T-helper 1 cell treated with Interleukin-12 subunit alpha and Interleukin-12 subunit beta and Interleukin-4 antibody, amounts not matched to agents 30 ng/mL and 1 ng/mL, for 36 hours (primary cell): ENCODE measurements around the gene TOPAZ1. TPM values are rescaled to one million over a fixed set of nuclear protein-coding genes. Genes with fewer than 3 reads are reported as not detected.

Experiments
- total RNA-seq: library from RNA; stranded (reverse); gene quantifications from 2 replicates; pipeline ENCODE4 v1.2.3, GENCODE V29; 2022

Gene TOPAZ1
- total RNA-seq, 1 donor from 2014 or later, result not detected

Other genes starting within 250 kb of the TOPAZ1 start
- gene TCAIM, start 96.9 kb downstream of the TOPAZ1 start, total RNA-seq, result 16.2 TPM in 2 replicates
- gene ZNF445, start 235.8 kb downstream of the TOPAZ1 start, total RNA-seq, result 23.0 and 23.8 TPM in 2 replicates